ENCODE measurements around the gene GADL1. TPM values are rescaled to one million over a fixed set of nuclear protein-coding genes. Genes with fewer than 3 reads are reported as not detected.
A peak's percentile ranks its signal among the peaks of the same experiment; 100 is the strongest.

The GADL1 gene
- total RNA-seq, 1 experiment from 2014 or later = 0.09 TPM

DNA sequence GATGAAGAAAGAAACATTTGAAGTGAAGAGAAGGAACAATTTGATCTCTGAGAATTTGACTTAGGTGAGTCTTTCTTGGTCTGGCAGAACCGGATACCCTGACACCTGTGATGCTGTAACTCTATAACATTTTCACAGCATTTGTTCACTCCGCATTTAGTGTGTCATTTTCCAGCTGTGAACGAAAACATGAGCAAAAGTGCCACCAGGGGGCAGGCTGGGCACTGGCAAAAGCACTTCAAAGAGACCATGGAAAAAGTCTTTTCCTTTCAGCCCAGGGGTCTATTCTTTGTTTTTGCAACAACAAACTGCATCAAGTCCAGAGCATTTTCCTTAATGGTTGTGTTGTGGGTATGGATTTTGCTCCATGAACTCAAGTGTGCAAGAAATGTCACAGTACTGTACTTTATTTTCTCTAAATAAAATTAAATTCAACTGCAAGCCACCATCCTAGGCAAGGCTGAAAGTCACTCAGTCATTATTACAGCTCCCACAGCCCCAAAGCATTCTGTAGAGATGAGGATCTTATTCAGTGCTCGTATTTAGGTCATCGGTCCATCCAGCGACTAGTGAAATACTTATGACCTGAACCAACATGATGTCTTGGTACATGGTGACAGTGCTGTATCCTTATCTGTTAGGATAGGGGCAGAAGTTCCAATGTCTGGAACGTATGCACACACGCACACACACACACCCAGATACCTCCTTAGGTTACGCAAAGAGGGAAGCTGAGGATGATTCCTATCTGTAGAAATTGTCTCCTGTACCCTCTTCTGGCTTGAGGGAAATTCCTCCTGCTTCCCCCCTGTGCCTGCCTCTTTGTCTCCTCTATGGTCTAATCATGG lies 125.5 kb downstream of the GADL1 start:
- H3K27me3 Mint-ChIP-seq (ENCODE audit: low read depth) = no peaks in the 10 kb centered on the region; the same call in 1 of the 2 replicates
- no peaks in the 10 kb centered on the region for H3K9me3 ChIP-seq (ENCODE audit: control insufficient read depth, low read depth, low read length)
- H3K14ac ChIP-seq (ENCODE audit: insufficient read depth, low read length) = no peak overlapping the region
- no peak overlapping the region for H3K4ac ChIP-seq (ENCODE audit: low read depth, low read length)
- TF ChIP-seq, protein P1, sequence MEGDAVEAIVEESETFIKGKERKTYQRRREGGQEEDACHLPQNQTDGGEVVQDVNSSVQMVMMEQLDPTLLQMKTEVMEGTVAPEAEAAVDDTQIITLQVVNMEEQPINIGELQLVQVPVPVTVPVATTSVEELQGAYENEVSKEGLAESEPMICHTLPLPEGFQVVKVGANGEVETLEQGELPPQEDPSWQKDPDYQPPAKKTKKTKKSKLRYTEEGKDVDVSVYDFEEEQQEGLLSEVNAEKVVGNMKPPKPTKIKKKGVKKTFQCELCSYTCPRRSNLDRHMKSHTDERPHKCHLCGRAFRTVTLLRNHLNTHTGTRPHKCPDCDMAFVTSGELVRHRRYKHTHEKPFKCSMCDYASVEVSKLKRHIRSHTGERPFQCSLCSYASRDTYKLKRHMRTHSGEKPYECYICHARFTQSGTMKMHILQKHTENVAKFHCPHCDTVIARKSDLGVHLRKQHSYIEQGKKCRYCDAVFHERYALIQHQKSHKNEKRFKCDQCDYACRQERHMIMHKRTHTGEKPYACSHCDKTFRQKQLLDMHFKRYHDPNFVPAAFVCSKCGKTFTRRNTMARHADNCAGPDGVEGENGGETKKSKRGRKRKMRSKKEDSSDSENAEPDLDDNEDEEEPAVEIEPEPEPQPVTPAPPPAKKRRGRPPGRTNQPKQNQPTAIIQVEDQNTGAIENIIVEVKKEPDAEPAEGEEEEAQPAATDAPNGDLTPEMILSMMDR (conservative IDR thresholded peaks at IDR 0.05) = peak; percentile 88
- no peaks in the 10 kb centered on the region for H3K36me3 Mint-ChIP-seq (ENCODE audit: insufficient read depth in 1 of 3, low read depth in 3 of 3)
- H3K79me1 ChIP-seq (ENCODE audit: insufficient read depth, low read depth, low read length, poor library complexity, severe bottlenecking) = no peaks in the 10 kb centered on the region
- no peaks in the 10 kb centered on the region for H3K4me1 ChIP-seq (ENCODE audit: insufficient read depth, low read length)
- no peak overlapping the region for H3K27ac Mint-ChIP-seq
- no peak overlapping the region for H2BK12ac ChIP-seq (ENCODE audit: insufficient read length, low read depth, low read length)
- no peak overlapping the region for H4K8ac ChIP-seq (replicated peaks; ENCODE audit: insufficient read length, low read depth, low read length)
- H2BK20ac ChIP-seq (ENCODE audit: low read depth, low read length, poor library complexity, severe bottlenecking) = no peak overlapping the region
- H2AFZ ChIP-seq (ENCODE audit: low read length) = no peak overlapping the region
- no peaks in the 10 kb centered on the region for H3K23me2 ChIP-seq (ENCODE audit: insufficient read length, low read depth, low read length, poor library complexity, severe bottlenecking)
- H3K9me3 Mint-ChIP-seq = no peaks in the 10 kb centered on the region
- no peak overlapping the region for H4K91ac ChIP-seq (ENCODE audit: insufficient read length, low read depth, low read length)
- no peak overlapping the region for H2BK15ac ChIP-seq (ENCODE audit: low read depth, low read length)
- H2BK5ac ChIP-seq (ENCODE audit: insufficient read length, low read length) = no peak overlapping the region
- H3T11ph ChIP-seq (ENCODE audit: low read length) = no peak overlapping the region
- H4K20me1 ChIP-seq (ENCODE audit: control insufficient read depth, insufficient read depth, insufficient read length) = no peaks in the 10 kb centered on the region
- no peak overlapping the region for H2AK5ac ChIP-seq (ENCODE audit: insufficient read length, low read length)
- H3K9ac ChIP-seq (ENCODE audit: extremely low read depth, insufficient read length, low read length) = no peak overlapping the region
- WGBS (ENCODE audit: extremely low coverage, insufficient read length, low lambda C conversion rate) = no CpG with 5 or more reads among the region's 9 CpGs
- DNase-seq = peak; percentile 71
- no peaks in the 10 kb centered on the region for H3K27me3 ChIP-seq (ENCODE audit: insufficient read depth, low read length)
- H3K23ac ChIP-seq (ENCODE audit: insufficient read length, low read depth, low read length) = no peak overlapping the region
- no peak overlapping the region for H3K18ac ChIP-seq (ENCODE audit: insufficient read length, low read depth, low read length)
- H3K56ac ChIP-seq (ENCODE audit: insufficient read length, low read depth, low read length) = no peak overlapping the region
- H4K5ac ChIP-seq (ENCODE audit: insufficient read length, low read depth, low read length) = no peak overlapping the region
- no peak overlapping the region for H3K4me2 ChIP-seq (ENCODE audit: insufficient read depth, insufficient read length, low read length)
- peaks cover 5 to 9% of the 10 kb centered on the region in 2 experiments; a peak in 2 of 4 replicates for H3K4me1 Mint-ChIP-seq
- no peaks in the 10 kb centered on the region for H3K79me2 ChIP-seq (ENCODE audit: insufficient read depth, low read length)
- no peak overlapping the region for H3K4me3 Mint-ChIP-seq
- no peak overlapping the region for H2BK120ac ChIP-seq (ENCODE audit: low read depth, low read length, poor library complexity, severe bottlenecking)
- no peak overlapping the region for H3K27ac ChIP-seq (ENCODE audit: insufficient read length, low read depth, low read length)

Data from H9 (cell line).